ENCODE results near the gene MAPKAPK3. TPM values are rescaled to one million over a fixed set of nuclear protein-coding genes. Genes with fewer than 3 reads are reported as not detected.
A peak's percentile ranks its signal among the peaks of the same experiment; 100 is the strongest.

The MAPKAPK3 gene
- 48.3 and 57.2 TPM in 2 replicates for total RNA-seq (2012; rRNA removed)
- 38.3 and 43.8 TPM in 2 replicates for polyA plus RNA-seq (2012; rRNA removed)
- polyA plus RNA-seq (2012; cell fraction: cytosol; rRNA removed) = 29.7 and 33.1 TPM in 2 replicates
- polyA plus RNA-seq (2012; cell fraction: nucleus; rRNA removed; ENCODE audit: low replicate concordance) = 23.5 and 28.3 TPM in 2 replicates
- percentile 54 among the genes with signal in this experiment for Bru-seq, nascent RNA
- percentile 53 among the genes with signal in this experiment for BruChase-seq, experiment 1, labeled RNA remaining after a 6-hour chase
- BruChase-seq, experiment 2, labeled RNA remaining after a 2-hour chase = percentile 56 among the genes with signal in this experiment
- long read RNA-seq, transcript MAPKAPK3-201 (11 exons, 2,500 nt) = major isoform, 18 of 44 reads
- long read RNA-seq, partial matches to known transcripts = 9 of 44 reads
- long read RNA-seq, other reads (novel, unspliced or antisense) = 12 of 44 reads

GRCh38 chr3:50617096-50617791 lies at the start of gene MAPKAPK3:
Gene MAPKAPK3 (plus strand): TSS chr3:50617151. CDS start chr3:50617566, 415 bp downstream.
- H4K5ac ChIP-seq (ENCODE audit: low read depth, low read length) = peak within 1 kb of the TSS; percentile 53
- H3K9me3 ChIP-seq (ENCODE audit: control insufficient read depth, insufficient read depth, low read length) = no peaks in the 10 kb centered on the region
- H4K8ac ChIP-seq (ENCODE audit: low read depth in 2 of 2, low read length in 2 of 2) = peak within 1 kb of the TSS; percentile 77 to 79
- no peak within 1 kb of the TSS for H2BK120ac ChIP-seq (ENCODE audit: low read depth, low read length)
- intact Hi-C loops (cut with micrococcal nuclease) (loop anchor here (2.0 to 10.0 kb wide), 4 partner anchors 354 to 1048 kb away; partner anchors contain the start of genes DCAF1 and MANF), in situ Hi-C loops (cut with MboI; ENCODE audit: low sequenced_read_pairs) (loop anchor here (5.0 to 25.0 kb wide), 2 partner anchors 755 to 1070 kb away; no protein-coding TSS in a partner anchor), dilution Hi-C loops (cut with HindIII; ENCODE audit: low sequenced_read_pairs, unreplicated experiment) (no loop called here)
- H2AK5ac ChIP-seq (ENCODE audit: low read depth, low read length) = peak within 1 kb of the TSS; percentile 79
- peak within 1 kb of the TSS; percentile 78 for H3K23ac ChIP-seq (ENCODE audit: low read depth, low read length)
- H2BK20ac ChIP-seq (ENCODE audit: low read depth, low read length) = no peak within 1 kb of the TSS
- POLR2A ChIA-PET (ENCODE audit: unreplicated experiment) = interaction anchor here (0.7 kb wide), 1 partner anchor 23 kb away, joined by 3 read pairs; no protein-coding TSS in a partner anchor
- H3K4ac ChIP-seq (ENCODE audit: low read depth, low read length) = peak within 1 kb of the TSS; percentile 79
- no peaks in the 10 kb centered on the region for H3K27me3 ChIP-seq (ENCODE audit: control insufficient read depth, insufficient read depth, low read length)
- peak within 1 kb of the TSS; percentile 51 for H3K9ac ChIP-seq (ENCODE audit: low read depth, low read length)
- no peak within 1 kb of the TSS for H2BK5ac ChIP-seq (ENCODE audit: low read depth, low read length, poor library complexity, severe bottlenecking)
- H4K91ac ChIP-seq (ENCODE audit: insufficient read depth, low read depth, low read length) = peak within 1 kb of the TSS; percentile 43; the same call in 1 of the 2 replicates
- no peak within 1 kb of the TSS; the same call in 1 of the 2 replicates for H3K18ac ChIP-seq (ENCODE audit: low read depth, low read length)
- no peak for TF ChIP-seq CEBPB (IDR thresholded peaks at IDR 0.05; ENCODE audit: low read depth, low read length)
- TF ChIP-seq ELK1 (IDR thresholded peaks at IDR 0.05; ENCODE audit: borderline replicate concordance, low read depth, low read length) = no peak
- no peak for TF ChIP-seq POLR2A (IDR thresholded peaks at IDR 0.05; ENCODE audit: low read depth, low read length)
- no peak for TF ChIP-seq RAD21 (IDR thresholded peaks at IDR 0.05; ENCODE audit: low read length)
- peak; percentile 48; the same call in 1 of the 2 replicates for TF ChIP-seq MAZ (IDR thresholded peaks at IDR 0.05; ENCODE audit: borderline replicate concordance, low read depth, low read length)
- 0 out of 2 replicates have a peak, but pooled peaks have one; percentile 17 for TF ChIP-seq BHLHE40 (IDR thresholded peaks at IDR 0.05; ENCODE audit: low read depth, low read length)
- no peak for TF ChIP-seq FOS (IDR thresholded peaks at IDR 0.05; ENCODE audit: low read depth, low read length)
- peak; percentile 10; the same call in 1 of the 2 replicates for TF ChIP-seq MXI1 (IDR thresholded peaks at IDR 0.05; ENCODE audit: borderline replicate concordance, low read depth, low read length)
- peak; percentile 65 for TF ChIP-seq USF2 (IDR thresholded peaks at IDR 0.05; ENCODE audit: low read depth, low read length)
- peak within 1 kb of the TSS; percentile 80 for H3K4me3 ChIP-seq (ENCODE audit: insufficient read depth, low read depth, low read length)
- peak within 1 kb of the TSS; percentile 93 for H3K4me2 ChIP-seq (ENCODE audit: low read depth, low read length)
- H3K14ac ChIP-seq (replicated peaks; ENCODE audit: low read depth, low read length) = peak within 1 kb of the TSS; percentile 89
- H3K4me1 ChIP-seq (ENCODE audit: control insufficient read depth, insufficient read depth, low read length) = peaks cover 6% of the 10 kb centered on the region
- H3K79me1 ChIP-seq (ENCODE audit: low read depth in 1 of 2, low read length in 2 of 2) = peaks cover 6 to 11% of the 10 kb centered on the region in 2 experiments; a peak in 2 of 4 replicates
- WGBS, 2 experiments (ENCODE audit: extremely low coverage in 2 of 2, insufficient read length in 1 of 2) = 0% methylated on average over 30 of the region's 58 CpGs; no CpG with 5 or more reads in 1 of the 2 experiments
- H3K27ac ChIP-seq (ENCODE audit: insufficient read depth, low read length) = peak within 1 kb of the TSS; percentile 63
- no TSS peak for BruUV-seq (replicated peaks)
- no peak within 1 kb of the TSS for H3K56ac ChIP-seq (ENCODE audit: extremely low read depth, insufficient read depth, low read length)
- DNase-seq (no peak), ATAC-seq (ENCODE audit: low read depth) (peak; percentile 16)
- H3K9me1 ChIP-seq (ENCODE audit: insufficient read depth, low read length) = peaks cover 2% of the 10 kb centered on the region; the same call in 1 of the 2 replicates
- H2AFZ ChIP-seq (replicated peaks; ENCODE audit: low read length, poor library complexity) = peak within 1 kb of the TSS; percentile 96
- CTCF ChIA-PET = interaction anchor here (1.0 to 2.2 kb wide), 6 partner anchors 36 to 864 kb away, joined by 3 to 17 read pairs (median 6); partner anchors contain the start of genes C3orf18 and HEMK1
- peak within 1 kb of the TSS; percentile 96 for H2AK9ac ChIP-seq (replicated peaks; ENCODE audit: low read depth, low read length, poor library complexity)
- H2BK15ac ChIP-seq (ENCODE audit: low read depth, low read length) = 0 out of 3 replicates have a peak within 1 kb of the TSS, but pooled peaks have one; percentile 83
- H4K20me1 ChIP-seq (ENCODE audit: insufficient read depth, low read length) = no peaks in the 10 kb centered on the region; the same call in 1 of the 2 replicates
- H3K36me3 ChIP-seq (ENCODE audit: control insufficient read depth, insufficient read depth, low read length) = no peaks in the 10 kb centered on the region

Measured in IMR-90 (cell line).